Measurements from ENCODE around the gene MOGAT1.
"Not testable (repeated sequence)": the region's sequence is repeated elsewhere in the genome, so short reads cannot be mapped to it uniquely, and the experiment has no call there.

MOGAT1 gene

GRCh38 chr2:222743251-222743812 is 71.9 kb downstream of the MOGAT1 start:
- no peak for DNase-seq (ENCODE audit: low read depth)

- DNase-seq (ENCODE audit: low read depth) = no peak
These were observed 74.5 kb downstream of the MOGAT1 start for GRCh38 chr2:222745836-222746559.

- DNase-seq (ENCODE audit: low read depth) = no peak
These were observed 76.2 kb downstream of the MOGAT1 start for GRCh38 chr2:222747526-222748160.

GRCh38 chr2:222750533-222750932 is 79.1 kb downstream of the MOGAT1 start:
- DNase-seq (ENCODE audit: low read depth) = no peak

GRCh38 chr2:222751238-222751637 is 79.8 kb downstream of the MOGAT1 start:
- DNase-seq (ENCODE audit: low read depth) = no peak

GRCh38 chr2:222751821-222752719 is 80.6 kb downstream of the MOGAT1 start:
- DNase-seq (ENCODE audit: low read depth) = no peak

- DNase-seq (ENCODE audit: low read depth) = no peak
These were observed 81.3 kb downstream of the MOGAT1 start for GRCh38 chr2:222752746-222753145.

- no peak for DNase-seq (ENCODE audit: low read depth)
These were observed 81.9 kb downstream of the MOGAT1 start for GRCh38 chr2:222753251-222753824.

- no peak for DNase-seq (ENCODE audit: low read depth)
These were observed 83.0 kb downstream of the MOGAT1 start for GRCh38 chr2:222754324-222754930.

GRCh38 chr2:222755593-222755992 is 84.1 kb downstream of the MOGAT1 start:
- DNase-seq (ENCODE audit: low read depth) = not testable (repeated sequence)

- DNase-seq (ENCODE audit: low read depth) = no peak
These were observed 84.9 kb downstream of the MOGAT1 start for GRCh38 chr2:222756362-222756831.

- no peak for DNase-seq (ENCODE audit: low read depth)
These were observed 85.6 kb downstream of the MOGAT1 start for GRCh38 chr2:222756951-222757650.

All from T-helper 22 cell (primary cell).